ENCODE measurements around the gene MAT1A.
"Not testable (repeated sequence)": the region's sequence is repeated elsewhere in the genome, so short reads cannot be mapped to it uniquely, and the experiment has no call there.

Gene MAT1A

GRCh38 chr10:80223031-80223419, 66.4 kb downstream of the MAT1A start:
- not testable (repeated sequence) for DNase-seq (ENCODE audit: low read depth)

All from stimulated activated CD8-positive, alpha-beta memory T cell treated with anti-CD3 and anti-CD28 coated beads, Interleukin-15, amount 100 ng/mL, for 24 hours (primary cell).